Loucy (cell line): ENCODE measurements around the gene EML3.
A peak's percentile ranks its signal among the peaks of the same experiment; 100 is the strongest.

ENCODE experiments used
- H2AFZ ChIP-seq: fragments of 200-600 bp; sonication (generic); 2 replicates; pipeline ENCODE4 v1.6.0; 2016; ENCODE audit warnings: antibody characterized with exemption, mild to moderate bottlenecking, low read length, moderate library complexity
- H3F3A ChIP-seq: fragments of 200-600 bp; 2 replicates; pipeline ENCODE4 v1.6.0; 2016; ENCODE audit warnings: antibody characterized with exemption, low read depth, mild to moderate bottlenecking
- H3K27me3 ChIP-seq: fragments of 200-600 bp; sonication (generic); 2 replicates; pipeline ENCODE4 v1.6.1; 2014; ENCODE audit warnings: low read length, mild to moderate bottlenecking; ENCODE audit not compliant: insufficient read depth, poor library complexity, severe bottlenecking
- H3K36me3 ChIP-seq: fragments of 200-600 bp; sonication (generic); 2 replicates; pipeline ENCODE4 v1.6.1; 2016; ENCODE audit warnings: low read length; ENCODE audit not compliant: insufficient read depth
- H3K4me1 ChIP-seq: fragments of 200-600 bp; sonication (generic); 2 replicates; pipeline ENCODE4 v1.5.1; 2014; ENCODE audit warnings: low read length, mild to moderate bottlenecking; ENCODE audit not compliant: insufficient read depth, poor library complexity, severe bottlenecking
- H3K4me2 ChIP-seq: fragments of 200-600 bp; sonication (generic); 2 replicates; pipeline ENCODE4 v1.6.0; 2014; ENCODE audit warnings: antibody characterized with exemption, low read length, low read depth, mild to moderate bottlenecking; ENCODE audit not compliant: poor library complexity, severe bottlenecking
- H3K4me3 ChIP-seq: fragments of 200-600 bp; sonication (generic); 2 replicates; pipeline ENCODE4 v1.5.1; 2014; ENCODE audit warnings: low read length, mild to moderate bottlenecking, mixed read lengths; ENCODE audit not compliant: poor library complexity, severe bottlenecking
- H3K79me2 ChIP-seq: fragments of 200-600 bp; sonication (generic); 2 replicates; pipeline ENCODE4 v1.6.1; 2014; ENCODE audit warnings: low read length; ENCODE audit not compliant: insufficient read depth
- H3K9ac ChIP-seq: fragments of 200-600 bp; sonication (generic); 2 replicates; pipeline ENCODE4 v1.6.0; 2014; ENCODE audit warnings: mild to moderate bottlenecking, low read depth, low read length, moderate library complexity; ENCODE audit not compliant: poor library complexity, severe bottlenecking
- H3K9me2 ChIP-seq: fragments of 200-600 bp; sonication (generic); replicated peaks from 2 replicates; pipeline ENCODE4 v1.6.1; 2016; ENCODE audit warnings: low read depth, low read length, mixed read lengths
- H3K9me3 ChIP-seq: fragments of 200-600 bp; sonication (generic); 2 replicates; pipeline ENCODE4 v1.6.1; 2014; ENCODE audit warnings: mild to moderate bottlenecking, antibody characterized with exemption, low read length, low read depth; ENCODE audit not compliant: insufficient read depth
- H4K20me1 ChIP-seq: fragments of 200-600 bp; sonication (generic); 2 replicates; pipeline ENCODE4 v1.6.0; 2014; ENCODE audit warnings: antibody characterized with exemption, low read length, mild to moderate bottlenecking; ENCODE audit not compliant: insufficient read depth, poor library complexity, severe bottlenecking
- EZH2phosphoT487 ChIP-seq: fragments of 200-600 bp; IDR thresholded peaks from 2 replicates; pipeline ENCODE4 v1.6.1; 2018; ENCODE audit warnings: antibody characterized with exemption, mild to moderate bottlenecking, moderate library complexity, borderline replicate concordance
- TF ChIP-seq, protein P1 (sequence below): fragments of 200-600 bp; sonication (generic); conservative IDR thresholded peaks from 2 replicates; pipeline ENCODE4 v1.5.1; 2014; ENCODE audit warnings: mild to moderate bottlenecking, antibody characterized with exemption, low read length

Gene EML3

DNA sequence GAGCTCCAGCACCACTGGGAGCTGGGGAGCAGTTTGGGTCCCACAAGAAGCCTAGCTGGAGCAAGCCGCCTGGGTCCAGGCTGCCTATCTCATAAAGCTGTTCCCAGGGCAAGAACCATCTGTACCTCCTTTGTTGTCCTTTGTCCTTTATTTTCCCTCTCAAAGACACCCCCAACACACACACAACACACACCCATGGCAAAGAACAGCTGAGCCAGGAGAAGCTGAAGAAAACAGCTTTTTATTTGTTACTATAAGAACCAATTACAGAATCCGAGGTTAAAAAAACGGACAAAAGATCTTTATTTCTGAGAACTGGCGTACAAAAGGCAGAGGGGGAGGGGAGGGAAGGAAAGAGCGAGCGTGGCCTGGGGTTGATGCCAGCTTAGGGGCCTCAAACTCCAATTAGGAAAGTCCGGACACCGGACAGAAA, 19.6 kb downstream of the EML3 start:
- no peak for TF ChIP-seq EZH2phosphoT487
- TF ChIP-seq, protein P1, sequence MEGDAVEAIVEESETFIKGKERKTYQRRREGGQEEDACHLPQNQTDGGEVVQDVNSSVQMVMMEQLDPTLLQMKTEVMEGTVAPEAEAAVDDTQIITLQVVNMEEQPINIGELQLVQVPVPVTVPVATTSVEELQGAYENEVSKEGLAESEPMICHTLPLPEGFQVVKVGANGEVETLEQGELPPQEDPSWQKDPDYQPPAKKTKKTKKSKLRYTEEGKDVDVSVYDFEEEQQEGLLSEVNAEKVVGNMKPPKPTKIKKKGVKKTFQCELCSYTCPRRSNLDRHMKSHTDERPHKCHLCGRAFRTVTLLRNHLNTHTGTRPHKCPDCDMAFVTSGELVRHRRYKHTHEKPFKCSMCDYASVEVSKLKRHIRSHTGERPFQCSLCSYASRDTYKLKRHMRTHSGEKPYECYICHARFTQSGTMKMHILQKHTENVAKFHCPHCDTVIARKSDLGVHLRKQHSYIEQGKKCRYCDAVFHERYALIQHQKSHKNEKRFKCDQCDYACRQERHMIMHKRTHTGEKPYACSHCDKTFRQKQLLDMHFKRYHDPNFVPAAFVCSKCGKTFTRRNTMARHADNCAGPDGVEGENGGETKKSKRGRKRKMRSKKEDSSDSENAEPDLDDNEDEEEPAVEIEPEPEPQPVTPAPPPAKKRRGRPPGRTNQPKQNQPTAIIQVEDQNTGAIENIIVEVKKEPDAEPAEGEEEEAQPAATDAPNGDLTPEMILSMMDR, result no peak
- peaks cover 63% of the 10 kb centered on the region for H3K79me2 ChIP-seq
- no peak overlapping the region for H2AFZ ChIP-seq
- peak overlapping the region; percentile 93 for H3K4me3 ChIP-seq
- H4K20me1 ChIP-seq, result peaks cover 30% of the 10 kb centered on the region
- H3K9me3 ChIP-seq, result no peaks in the 10 kb centered on the region
- peak overlapping the region; percentile 87 for H3K4me2 ChIP-seq
- H3K9me2 ChIP-seq, result no peaks in the 10 kb centered on the region
- peaks cover 21% of the 10 kb centered on the region for H3K4me1 ChIP-seq
- H3K9ac ChIP-seq, result peak overlapping the region; percentile 78
- no peaks in the 10 kb centered on the region for H3K27me3 ChIP-seq
- H3K36me3 ChIP-seq, result peaks cover 48% of the 10 kb centered on the region; the same call in 1 of the 2 replicates
- peaks cover 12% of the 10 kb centered on the region for H3F3A ChIP-seq

DNA sequence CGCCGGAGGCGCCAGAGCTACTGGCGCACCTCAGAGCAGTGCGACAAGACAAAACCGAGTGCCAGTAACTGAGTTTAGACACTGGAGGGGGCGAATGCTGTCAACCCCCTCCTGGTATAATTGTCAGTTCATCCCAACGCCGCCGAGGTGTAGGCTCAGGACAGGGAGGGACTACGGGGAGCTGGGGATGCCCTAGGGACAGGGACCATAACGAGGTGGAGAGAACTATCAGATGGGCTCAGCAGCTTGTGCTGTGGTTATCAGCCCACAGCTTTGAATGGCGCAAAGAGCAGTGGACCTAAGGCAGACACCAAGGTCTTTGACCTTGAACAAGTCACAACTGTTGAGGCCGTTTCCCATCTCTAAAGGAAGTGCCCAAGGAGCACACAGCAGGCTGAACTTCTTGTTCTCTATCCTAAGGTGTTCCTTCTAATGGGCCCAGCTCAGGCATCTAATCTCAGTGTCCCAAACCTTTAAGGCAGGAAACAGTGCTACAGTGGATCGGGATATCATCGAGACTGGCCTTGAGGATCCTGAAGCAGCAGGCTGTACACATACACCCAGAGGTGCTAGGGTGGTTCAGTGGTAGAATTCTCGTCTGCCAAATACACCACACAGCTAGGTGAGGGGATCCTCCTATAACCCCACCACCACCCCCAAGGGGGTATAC, 20.3 kb downstream of the EML3 start:
- H3K27me3 ChIP-seq, result no peaks in the 10 kb centered on the region
- H3K4me1 ChIP-seq, result peaks cover 26% of the 10 kb centered on the region
- H3K9me2 ChIP-seq, result no peaks in the 10 kb centered on the region
- TF ChIP-seq EZH2phosphoT487, result no peak
- TF ChIP-seq, protein P1, result no peak
- peaks cover 40% of the 10 kb centered on the region; the same call in 1 of the 2 replicates for H3K36me3 ChIP-seq
- H2AFZ ChIP-seq, result peak overlapping the region; percentile 68
- H3K9ac ChIP-seq, result peak overlapping the region; percentile 78
- H3K79me2 ChIP-seq, result peaks cover 63% of the 10 kb centered on the region
- H4K20me1 ChIP-seq, result peaks cover 23% of the 10 kb centered on the region
- peaks cover 12% of the 10 kb centered on the region for H3F3A ChIP-seq
- peak overlapping the region; percentile 87 for H3K4me2 ChIP-seq
- H3K4me3 ChIP-seq, result peak overlapping the region; percentile 93
- H3K9me3 ChIP-seq, result no peaks in the 10 kb centered on the region

DNA sequence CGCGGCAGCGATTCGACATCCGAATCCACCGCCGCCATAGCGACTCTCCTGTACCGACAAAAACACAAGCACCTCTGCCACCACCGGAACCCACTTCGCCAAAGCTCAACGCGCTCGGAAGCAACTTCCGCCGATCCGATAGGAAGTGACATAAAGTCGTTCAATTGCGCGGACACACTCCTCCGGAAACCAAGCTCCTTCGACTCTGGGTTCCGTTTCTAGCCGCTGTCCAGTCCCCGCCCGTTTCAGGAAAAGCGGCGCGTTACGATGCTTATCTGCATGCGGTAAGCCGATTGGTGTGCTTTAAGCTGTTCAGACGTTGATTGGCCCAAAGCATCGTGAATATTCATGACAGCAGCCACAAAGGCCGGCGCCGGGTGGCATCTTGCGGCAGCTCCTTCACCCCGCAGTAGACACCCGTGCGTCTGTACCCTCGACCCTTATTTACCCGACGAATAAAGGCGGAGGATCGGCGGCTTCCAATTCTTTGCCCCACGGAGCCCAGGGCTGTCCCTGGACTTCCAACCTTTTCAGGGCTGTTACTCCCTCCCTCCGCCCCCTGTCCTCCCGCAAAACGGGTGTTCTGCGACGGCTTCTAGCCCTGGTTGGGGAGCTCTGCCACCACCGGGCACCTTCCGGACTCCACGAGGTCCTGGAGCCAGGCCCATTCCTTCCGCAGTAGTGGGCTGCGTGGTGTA, 21.0 kb downstream of the EML3 start, which contains the start of gene TUT1:
Gene TUT1 (minus strand): TSS at position 76 of the 698 bp plus-strand sequence. CDS start 38 bp downstream, at position 38.
- peaks cover 59% of the 10 kb centered on the region for H3K79me2 ChIP-seq
- H4K20me1 ChIP-seq, result peaks cover 20% of the 10 kb centered on the region
- peaks cover 26% of the 10 kb centered on the region for H3K4me1 ChIP-seq
- H3K4me2 ChIP-seq, result peak within 1 kb of the TSS; percentile 87
- H3K9me2 ChIP-seq, result no peaks in the 10 kb centered on the region
- TF ChIP-seq, protein P1, result no peak
- no peak for TF ChIP-seq EZH2phosphoT487
- peaks cover 12% of the 10 kb centered on the region for H3F3A ChIP-seq
- no peaks in the 10 kb centered on the region for H3K9me3 ChIP-seq
- H3K9ac ChIP-seq, result peak within 1 kb of the TSS; percentile 93
- H2AFZ ChIP-seq, result peak within 1 kb of the TSS; percentile 69
- H3K4me3 ChIP-seq, result peak within 1 kb of the TSS; percentile 93
- peaks cover 36% of the 10 kb centered on the region; the same call in 1 of the 2 replicates for H3K36me3 ChIP-seq
- no peaks in the 10 kb centered on the region for H3K27me3 ChIP-seq
